ENCODE measurements around the gene PDF. TPM values are rescaled to one million over a fixed set of nuclear protein-coding genes. Genes with fewer than 3 reads are reported as not detected.

Gene PDF
- total and polyA plus RNA-seq, 2 of the 13 experiments (the other 11 are each of a cell fraction or from before 2014, with no cell fraction given): 12.4 to 48.8 TPM

DNA sequence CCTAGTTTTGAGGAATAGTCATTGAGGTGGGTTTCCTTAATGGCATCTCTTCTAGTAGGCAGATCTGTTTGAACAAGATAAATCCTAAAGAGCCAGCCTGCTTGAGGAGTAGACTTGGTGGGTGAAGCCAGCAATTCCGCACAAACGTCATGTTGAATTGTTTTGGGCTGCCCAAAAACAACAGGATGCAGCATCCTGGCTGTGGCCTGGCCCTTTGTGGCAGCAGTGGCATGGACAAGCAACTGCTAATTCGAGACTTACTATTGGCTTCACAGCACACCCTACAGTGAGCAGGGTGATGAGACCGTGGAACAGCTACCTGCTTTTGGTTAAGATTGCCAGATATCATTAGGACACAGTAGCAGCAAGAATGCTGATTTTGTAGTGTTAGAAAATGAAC is 28.5 kb downstream of the PDF start (continued):
- TF ChIP-seq MTF2 (CRISPR knock-in tag; IDR thresholded peaks at IDR 0.05; ENCODE audit: borderline replicate concordance) (no peak), NKX3-1 (CRISPR knock-in tag; IDR thresholded peaks at IDR 0.05) (no peak), CHD4 (IDR thresholded peaks at IDR 0.05; ENCODE audit: borderline replicate concordance, low read length) (no peak), FOXJ3 (CRISPR knock-in tag; IDR thresholded peaks at IDR 0.05; ENCODE audit: borderline replicate concordance) (no peak), ZBTB7A (CRISPR knock-in tag; IDR thresholded peaks at IDR 0.05) (no peak), ZNF274 (CRISPR knock-in tag; IDR thresholded peaks at IDR 0.05) (no peak), ZNF577 (CRISPR knock-in tag; IDR thresholded peaks at IDR 0.05; ENCODE audit: borderline replicate concordance, low read depth) (no peak)
- TF ChIP-seq, protein P1, sequence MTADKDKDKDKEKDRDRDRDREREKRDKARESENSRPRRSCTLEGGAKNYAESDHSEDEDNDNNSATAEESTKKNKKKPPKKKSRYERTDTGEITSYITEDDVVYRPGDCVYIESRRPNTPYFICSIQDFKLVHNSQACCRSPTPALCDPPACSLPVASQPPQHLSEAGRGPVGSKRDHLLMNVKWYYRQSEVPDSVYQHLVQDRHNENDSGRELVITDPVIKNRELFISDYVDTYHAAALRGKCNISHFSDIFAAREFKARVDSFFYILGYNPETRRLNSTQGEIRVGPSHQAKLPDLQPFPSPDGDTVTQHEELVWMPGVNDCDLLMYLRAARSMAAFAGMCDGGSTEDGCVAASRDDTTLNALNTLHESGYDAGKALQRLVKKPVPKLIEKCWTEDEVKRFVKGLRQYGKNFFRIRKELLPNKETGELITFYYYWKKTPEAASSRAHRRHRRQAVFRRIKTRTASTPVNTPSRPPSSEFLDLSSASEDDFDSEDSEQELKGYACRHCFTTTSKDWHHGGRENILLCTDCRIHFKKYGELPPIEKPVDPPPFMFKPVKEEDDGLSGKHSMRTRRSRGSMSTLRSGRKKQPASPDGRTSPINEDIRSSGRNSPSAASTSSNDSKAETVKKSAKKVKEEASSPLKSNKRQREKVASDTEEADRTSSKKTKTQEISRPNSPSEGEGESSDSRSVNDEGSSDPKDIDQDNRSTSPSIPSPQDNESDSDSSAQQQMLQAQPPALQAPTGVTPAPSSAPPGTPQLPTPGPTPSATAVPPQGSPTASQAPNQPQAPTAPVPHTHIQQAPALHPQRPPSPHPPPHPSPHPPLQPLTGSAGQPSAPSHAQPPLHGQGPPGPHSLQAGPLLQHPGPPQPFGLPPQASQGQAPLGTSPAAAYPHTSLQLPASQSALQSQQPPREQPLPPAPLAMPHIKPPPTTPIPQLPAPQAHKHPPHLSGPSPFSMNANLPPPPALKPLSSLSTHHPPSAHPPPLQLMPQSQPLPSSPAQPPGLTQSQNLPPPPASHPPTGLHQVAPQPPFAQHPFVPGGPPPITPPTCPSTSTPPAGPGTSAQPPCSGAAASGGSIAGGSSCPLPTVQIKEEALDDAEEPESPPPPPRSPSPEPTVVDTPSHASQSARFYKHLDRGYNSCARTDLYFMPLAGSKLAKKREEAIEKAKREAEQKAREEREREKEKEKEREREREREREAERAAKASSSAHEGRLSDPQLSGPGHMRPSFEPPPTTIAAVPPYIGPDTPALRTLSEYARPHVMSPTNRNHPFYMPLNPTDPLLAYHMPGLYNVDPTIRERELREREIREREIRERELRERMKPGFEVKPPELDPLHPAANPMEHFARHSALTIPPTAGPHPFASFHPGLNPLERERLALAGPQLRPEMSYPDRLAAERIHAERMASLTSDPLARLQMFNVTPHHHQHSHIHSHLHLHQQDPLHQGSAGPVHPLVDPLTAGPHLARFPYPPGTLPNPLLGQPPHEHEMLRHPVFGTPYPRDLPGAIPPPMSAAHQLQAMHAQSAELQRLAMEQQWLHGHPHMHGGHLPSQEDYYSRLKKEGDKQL (CRISPR knock-in tag; IDR thresholded peaks at IDR 0.05; ENCODE audit: low read depth): no peak

GRCh38 chr16:69301187-69301586 is 29.2 kb downstream of the PDF start:
- FAIRE-seq (no peak), DNase-seq (ENCODE audit: low spot score) (no peak), ATAC-seq (no peak)
- ChIA-PET POLR2A (no interaction called here), CTCF (ENCODE audit: low intra/inter-chr PET ratio, low total read pairs) (no interaction called here)
- no peaks in the 10 kb centered on the region for H3K27me3 ChIP-seq (ENCODE audit: control insufficient read depth in 1 of 2, insufficient read depth in 2 of 2, low read length in 2 of 2)
- no peak overlapping the region for H3K27ac ChIP-seq (ENCODE audit: extremely low read length, insufficient read depth, low read length)
- intact Hi-C loops (cut with micrococcal nuclease; ENCODE audit: unreplicated experiment): no loop called here
- no peak overlapping the region for H3K4me3 ChIP-seq (replicated peaks in 1 of 3; ENCODE audit: insufficient read depth in 1 of 3, low read depth in 2 of 3, low read length in 3 of 3)
- no peaks in the 10 kb centered on the region for H3K79me2 ChIP-seq (ENCODE audit: insufficient read depth, low read length)
- peaks cover 21% of the 10 kb centered on the region for H3K4me1 ChIP-seq (ENCODE audit: insufficient read depth, low read length)
- H3K4me2 ChIP-seq (ENCODE audit: low read depth, low read length): no peak overlapping the region
- H2AFZ ChIP-seq (ENCODE audit: low read length): no peak overlapping the region
- H3K9ac ChIP-seq (ENCODE audit: insufficient read depth, low read depth, low read length): no peak overlapping the region
- WGBS (ENCODE audit: low lambda C conversion rate): 92% methylated on average over 1 of the region's 1 CpG
- in situ Hi-C loops (cut with HindIII; ENCODE audit: extremely low pct_ligation_motif_present, low pct_unique_long_range_greater_than_20kb): no loop called here
- BruUV-seq (replicated peaks): no TSS peak
- peaks cover 13 to 30% of the 10 kb centered on the region in 2 experiments for H3K36me3 ChIP-seq (replicated peaks in 1 of 2; ENCODE audit: control insufficient read depth in 1 of 2, insufficient read depth in 2 of 2, low read length in 2 of 2)
- H3K9me3 ChIP-seq (ENCODE audit: low read length): no peaks in the 10 kb centered on the region
- H4K20me1 ChIP-seq (ENCODE audit: insufficient read depth, low read length): no peaks in the 10 kb centered on the region
- TF ChIP-seq, protein P2, sequence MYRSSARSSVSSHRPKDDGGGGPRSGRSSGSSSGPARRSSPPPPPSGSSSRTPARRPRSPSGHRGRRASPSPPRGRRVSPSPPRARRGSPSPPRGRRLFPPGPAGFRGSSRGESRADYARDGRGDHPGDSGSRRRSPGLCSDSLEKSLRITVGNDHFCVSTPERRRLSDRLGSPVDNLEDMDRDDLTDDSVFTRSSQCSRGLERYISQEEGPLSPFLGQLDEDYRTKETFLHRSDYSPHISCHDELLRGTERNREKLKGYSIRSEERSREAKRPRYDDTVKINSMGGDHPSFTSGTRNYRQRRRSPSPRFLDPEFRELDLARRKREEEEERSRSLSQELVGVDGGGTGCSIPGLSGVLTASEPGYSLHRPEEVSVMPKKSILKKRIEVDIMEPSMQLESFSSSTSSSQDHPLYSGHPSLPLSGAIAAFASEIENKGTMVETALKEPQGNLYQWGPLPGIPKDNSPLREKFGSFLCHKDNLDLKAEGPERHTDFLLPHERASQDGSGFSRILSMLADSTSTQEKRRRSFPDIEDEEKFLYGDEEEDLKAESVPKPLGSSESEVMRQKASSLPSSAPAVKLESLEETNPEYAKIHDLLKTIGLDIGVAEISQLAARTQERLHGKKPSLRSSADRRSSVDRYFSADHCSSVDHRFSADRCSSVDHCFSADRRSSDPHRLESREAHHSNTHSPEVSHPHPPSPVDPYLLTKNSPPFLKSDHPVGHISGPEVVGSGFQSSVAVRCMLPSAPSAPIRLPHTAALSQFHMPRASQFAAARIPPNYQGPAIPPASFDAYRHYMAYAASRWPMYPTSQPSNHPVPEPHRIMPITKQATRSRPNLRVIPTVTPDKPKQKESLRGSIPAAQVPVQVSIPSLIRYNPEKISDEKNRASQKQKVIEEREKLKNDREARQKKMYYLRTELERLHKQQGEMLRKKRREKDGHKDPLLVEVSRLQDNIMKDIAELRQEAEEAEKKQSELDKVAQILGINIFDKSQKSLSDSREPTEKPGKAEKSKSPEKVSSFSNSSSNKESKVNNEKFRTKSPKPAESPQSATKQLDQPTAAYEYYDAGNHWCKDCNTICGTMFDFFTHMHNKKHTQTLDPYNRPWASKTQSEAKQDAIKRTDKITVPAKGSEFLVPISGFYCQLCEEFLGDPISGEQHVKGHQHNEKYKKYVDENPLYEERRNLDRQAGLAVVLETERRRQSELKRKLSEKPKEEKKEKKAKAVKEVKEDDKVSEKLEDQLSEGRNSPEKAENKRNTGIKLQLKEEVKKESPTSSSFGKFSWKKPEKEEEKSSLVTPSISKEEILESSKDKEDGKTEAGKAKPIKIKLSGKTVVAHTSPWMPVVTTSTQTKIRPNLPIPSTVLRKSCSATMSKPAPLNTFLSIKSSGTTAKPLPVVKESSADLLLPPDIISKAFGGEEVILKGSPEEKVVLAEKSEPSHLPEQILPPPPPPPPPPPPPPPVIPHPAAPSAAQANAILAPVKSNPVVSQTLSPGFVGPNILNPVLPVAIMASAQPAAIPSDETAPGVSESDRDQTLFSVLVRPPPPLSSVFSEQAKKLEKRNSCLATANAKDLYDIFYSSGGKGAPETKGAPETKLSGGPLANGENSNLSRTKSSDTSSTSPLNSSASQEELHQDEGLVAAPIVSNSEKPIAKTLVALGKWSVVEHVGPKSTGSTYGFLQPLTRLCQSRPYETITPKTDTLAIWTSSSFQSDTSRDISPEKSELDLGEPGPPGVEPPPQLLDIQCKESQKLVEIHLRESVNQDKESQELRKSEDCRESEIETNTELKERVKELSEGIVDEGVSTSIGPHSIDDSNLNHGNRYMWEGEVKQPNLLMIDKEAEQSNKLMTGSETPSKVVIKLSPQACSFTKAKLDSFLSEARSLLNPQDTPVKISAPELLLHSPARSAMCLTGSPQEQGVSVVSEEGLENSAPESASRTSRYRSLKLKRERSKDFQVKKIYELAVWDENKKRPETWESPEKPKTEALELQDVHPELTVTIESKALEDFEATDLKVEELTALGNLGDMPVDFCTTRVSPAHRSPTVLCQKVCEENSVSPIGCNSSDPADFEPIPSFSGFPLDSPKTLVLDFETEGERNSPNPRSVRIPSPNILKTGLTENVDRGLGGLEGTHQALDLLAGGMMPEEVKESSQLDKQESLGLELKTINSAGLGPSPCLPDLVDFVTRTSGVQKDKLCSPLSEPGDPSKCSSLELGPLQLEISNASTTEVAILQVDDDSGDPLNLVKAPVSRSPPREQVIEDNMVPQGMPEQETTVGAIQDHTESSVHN (CRISPR knock-in tag; IDR thresholded peaks at IDR 0.05): no peak
- no peak for TF ChIP-seq GPN1 (CRISPR knock-in tag; IDR thresholded peaks at IDR 0.05; ENCODE audit: borderline replicate concordance)
- no peak for TF ChIP-seq ZNF253 (CRISPR knock-in tag; IDR thresholded peaks at IDR 0.05; ENCODE audit: borderline replicate concordance)
